Measurements from ENCODE around the gene OR2G6.
"Not testable (repeated sequence)": the region's sequence is repeated elsewhere in the genome, so short reads cannot be mapped to it uniquely, and the experiment has no call there.

DNA sequence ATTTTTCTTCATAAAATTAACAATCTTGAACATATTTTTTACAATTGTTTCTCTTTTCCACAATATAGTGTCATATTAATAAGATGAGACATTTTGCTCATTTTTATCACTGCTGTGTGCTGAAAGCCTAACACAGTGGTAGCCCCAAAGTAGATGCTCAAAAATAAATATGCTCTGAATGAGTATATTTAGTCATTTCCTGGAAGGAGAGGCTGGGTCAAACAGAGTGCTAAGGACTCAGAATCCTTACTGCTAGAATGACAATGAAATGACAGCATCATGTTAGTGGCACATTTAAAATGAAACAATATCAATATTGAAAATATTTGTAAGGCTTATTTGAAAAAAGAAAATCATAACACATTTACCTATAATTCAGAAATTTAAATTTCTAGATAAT, 29.6 kb downstream of the OR2G6 start:
- TF ChIP-seq, protein P1, sequence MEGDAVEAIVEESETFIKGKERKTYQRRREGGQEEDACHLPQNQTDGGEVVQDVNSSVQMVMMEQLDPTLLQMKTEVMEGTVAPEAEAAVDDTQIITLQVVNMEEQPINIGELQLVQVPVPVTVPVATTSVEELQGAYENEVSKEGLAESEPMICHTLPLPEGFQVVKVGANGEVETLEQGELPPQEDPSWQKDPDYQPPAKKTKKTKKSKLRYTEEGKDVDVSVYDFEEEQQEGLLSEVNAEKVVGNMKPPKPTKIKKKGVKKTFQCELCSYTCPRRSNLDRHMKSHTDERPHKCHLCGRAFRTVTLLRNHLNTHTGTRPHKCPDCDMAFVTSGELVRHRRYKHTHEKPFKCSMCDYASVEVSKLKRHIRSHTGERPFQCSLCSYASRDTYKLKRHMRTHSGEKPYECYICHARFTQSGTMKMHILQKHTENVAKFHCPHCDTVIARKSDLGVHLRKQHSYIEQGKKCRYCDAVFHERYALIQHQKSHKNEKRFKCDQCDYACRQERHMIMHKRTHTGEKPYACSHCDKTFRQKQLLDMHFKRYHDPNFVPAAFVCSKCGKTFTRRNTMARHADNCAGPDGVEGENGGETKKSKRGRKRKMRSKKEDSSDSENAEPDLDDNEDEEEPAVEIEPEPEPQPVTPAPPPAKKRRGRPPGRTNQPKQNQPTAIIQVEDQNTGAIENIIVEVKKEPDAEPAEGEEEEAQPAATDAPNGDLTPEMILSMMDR (conservative IDR thresholded peaks at IDR 0.05), result not testable (repeated sequence)
- TF ChIP-seq EZH2 (IDR thresholded peaks at IDR 0.05; ENCODE audit: low read depth), result not testable (repeated sequence)

All from PC-9 (cell line).